Middle frontal gyrus (tissue), 1 donor: ENCODE results near the gene ARHGAP42.
A peak's percentile ranks its signal among the peaks of the same experiment; 100 is the strongest.
"Not testable (repeated sequence)": the region's sequence is repeated elsewhere in the genome, so short reads cannot be mapped to it uniquely, and the experiment has no call there.

ENCODE experiments used
- DNase-seq: peaks from one replicate; pipeline ENCODE4 v3.0.0-alpha.2; 2015; ENCODE audit warnings: low spot score; ENCODE audit errors: extremely low spot score

Gene ARHGAP42, protein sequence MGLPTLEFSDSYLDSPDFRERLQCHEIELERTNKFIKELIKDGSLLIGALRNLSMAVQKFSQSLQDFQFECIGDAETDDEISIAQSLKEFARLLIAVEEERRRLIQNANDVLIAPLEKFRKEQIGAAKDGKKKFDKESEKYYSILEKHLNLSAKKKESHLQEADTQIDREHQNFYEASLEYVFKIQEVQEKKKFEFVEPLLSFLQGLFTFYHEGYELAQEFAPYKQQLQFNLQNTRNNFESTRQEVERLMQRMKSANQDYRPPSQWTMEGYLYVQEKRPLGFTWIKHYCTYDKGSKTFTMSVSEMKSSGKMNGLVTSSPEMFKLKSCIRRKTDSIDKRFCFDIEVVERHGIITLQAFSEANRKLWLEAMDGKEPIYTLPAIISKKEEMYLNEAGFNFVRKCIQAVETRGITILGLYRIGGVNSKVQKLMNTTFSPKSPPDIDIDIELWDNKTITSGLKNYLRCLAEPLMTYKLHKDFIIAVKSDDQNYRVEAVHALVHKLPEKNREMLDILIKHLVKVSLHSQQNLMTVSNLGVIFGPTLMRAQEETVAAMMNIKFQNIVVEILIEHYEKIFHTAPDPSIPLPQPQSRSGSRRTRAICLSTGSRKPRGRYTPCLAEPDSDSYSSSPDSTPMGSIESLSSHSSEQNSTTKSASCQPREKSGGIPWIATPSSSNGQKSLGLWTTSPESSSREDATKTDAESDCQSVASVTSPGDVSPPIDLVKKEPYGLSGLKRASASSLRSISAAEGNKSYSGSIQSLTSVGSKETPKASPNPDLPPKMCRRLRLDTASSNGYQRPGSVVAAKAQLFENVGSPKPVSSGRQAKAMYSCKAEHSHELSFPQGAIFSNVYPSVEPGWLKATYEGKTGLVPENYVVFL

DNA sequence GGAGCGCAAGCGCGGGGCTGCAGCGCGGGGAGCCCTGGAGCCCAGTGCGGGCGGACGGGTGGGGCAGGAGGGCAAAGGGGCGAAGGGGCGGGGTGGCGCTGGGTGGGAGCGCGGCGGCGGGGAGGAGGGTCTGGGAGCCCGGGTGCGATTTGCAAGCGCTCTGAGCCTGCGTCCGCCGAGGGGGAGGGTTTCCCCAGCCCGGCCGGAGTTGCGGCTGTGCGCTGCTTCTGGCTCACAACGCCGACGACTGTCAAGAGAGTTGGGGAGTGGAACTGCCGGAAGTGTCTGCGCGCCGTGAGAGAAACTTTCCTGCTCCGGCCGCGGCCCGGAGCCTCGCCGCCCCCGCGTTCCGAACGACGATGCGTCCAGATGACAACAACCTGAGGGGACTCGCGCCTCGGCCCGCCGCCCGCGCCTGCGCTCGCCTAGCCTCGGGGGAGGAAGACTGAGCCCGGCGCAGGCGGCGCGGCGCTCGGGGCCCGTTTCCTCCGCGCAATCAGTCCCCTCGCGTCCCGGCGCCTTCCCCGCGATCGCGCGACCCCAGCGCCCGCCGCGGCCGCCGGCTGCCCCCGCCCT is at the start of gene ARHGAP42:
TSS of gene ARHGAP42 (plus strand) at position 235 of the 576 bp plus-strand sequence. CDS start 391 bp downstream, outside the sequence.
- no peak for DNase-seq

- DNase-seq, result peak; percentile 13
Measured at GRCh38 chr11:100637706-100638105, 49.4 kb upstream of the ARHGAP42 start.

DNA sequence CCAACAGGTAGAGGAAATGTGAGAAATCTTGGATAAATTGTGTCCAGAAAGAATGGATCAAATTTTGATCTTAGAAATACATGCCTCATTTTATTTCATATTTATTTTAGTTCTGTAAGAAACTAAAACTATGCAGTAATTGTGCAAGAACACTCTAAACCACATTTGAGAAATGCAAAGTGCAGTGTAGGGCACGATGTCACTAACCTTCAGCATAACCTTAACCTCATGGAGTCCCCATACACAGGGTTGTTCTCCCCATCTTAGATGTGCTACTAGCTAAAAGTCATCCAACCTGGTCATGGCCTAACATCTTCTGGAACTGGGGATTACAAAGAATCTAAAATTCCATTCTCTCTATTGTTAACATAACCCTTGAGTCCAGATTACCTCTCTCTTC is 48.4 kb upstream of the ARHGAP42 start:
- no peak for DNase-seq

DNA sequence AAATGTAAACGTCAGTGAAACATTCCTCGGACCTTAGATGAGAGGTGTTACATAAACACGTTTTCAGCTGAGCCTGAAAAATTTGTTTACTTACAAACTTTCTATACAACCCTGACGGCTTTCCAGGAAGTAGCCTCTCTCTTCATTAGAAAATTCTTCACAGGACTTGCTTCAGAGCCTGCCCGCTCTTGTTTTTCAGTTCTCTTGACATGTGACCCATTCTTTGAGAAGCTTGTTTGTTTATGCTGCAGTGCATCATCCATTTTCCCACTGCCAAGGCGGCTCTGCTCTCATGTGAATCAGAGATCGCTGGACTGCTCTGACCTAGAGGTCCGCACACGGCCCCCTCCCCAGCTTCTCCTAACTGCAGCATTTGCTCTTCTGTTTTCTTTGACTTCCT is 47.9 kb upstream of the ARHGAP42 start:
- DNase-seq, result no peak

GRCh38 chr11:100640071-100640470 is 47.0 kb upstream of the ARHGAP42 start:
- DNase-seq, result no peak

DNA sequence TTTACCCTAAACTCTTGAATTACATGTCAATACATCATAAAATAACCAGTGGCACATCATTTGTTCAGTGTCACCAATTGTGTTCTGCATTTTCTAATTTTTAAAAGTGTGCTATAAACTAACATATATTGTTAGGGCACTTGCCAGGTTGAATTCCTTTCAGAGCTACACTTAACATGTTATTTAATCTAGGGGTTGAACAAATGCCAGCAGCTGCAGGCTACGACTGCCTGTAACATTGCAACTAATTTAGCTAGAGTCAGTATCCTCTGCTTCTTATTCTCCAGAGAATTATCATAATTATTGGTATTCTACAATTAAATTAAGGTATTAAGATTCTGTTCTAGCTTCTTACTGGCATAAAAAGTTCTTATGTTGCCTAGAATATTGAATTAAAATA is 46.4 kb upstream of the ARHGAP42 start:
- DNase-seq, result no peak

GRCh38 chr11:100641456-100641855 is 45.6 kb upstream of the ARHGAP42 start:
- DNase-seq, result no peak

- DNase-seq, result no peak
Measured at GRCh38 chr11:100646545-100646944, 40.5 kb upstream of the ARHGAP42 start.

DNA sequence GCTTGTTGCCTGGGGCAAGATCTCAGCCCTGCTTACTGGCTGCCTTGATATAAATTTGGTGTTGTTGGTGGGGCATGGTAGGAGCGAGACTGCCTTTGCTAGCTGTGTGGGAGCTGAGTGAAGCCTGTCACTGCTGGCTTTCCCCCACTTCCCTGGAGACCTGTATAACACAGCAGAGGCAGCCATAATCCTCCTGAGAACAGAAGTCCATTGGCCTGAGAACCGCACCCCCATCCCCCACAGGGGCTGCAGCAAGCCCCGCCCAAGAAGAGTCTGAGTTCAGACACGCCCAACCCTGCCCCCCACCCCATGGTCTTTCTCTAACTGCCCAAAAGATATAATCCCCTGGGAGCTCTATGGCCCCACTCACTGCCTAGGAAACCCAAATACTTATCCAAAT is 39.2 kb upstream of the ARHGAP42 start:
- no peak for DNase-seq

- DNase-seq, result no peak
Measured at GRCh38 chr11:100663583-100663982, 23.5 kb upstream of the ARHGAP42 start.

- no peak for DNase-seq
Measured at GRCh38 chr11:100663996-100664395, 23.1 kb upstream of the ARHGAP42 start.

DNA sequence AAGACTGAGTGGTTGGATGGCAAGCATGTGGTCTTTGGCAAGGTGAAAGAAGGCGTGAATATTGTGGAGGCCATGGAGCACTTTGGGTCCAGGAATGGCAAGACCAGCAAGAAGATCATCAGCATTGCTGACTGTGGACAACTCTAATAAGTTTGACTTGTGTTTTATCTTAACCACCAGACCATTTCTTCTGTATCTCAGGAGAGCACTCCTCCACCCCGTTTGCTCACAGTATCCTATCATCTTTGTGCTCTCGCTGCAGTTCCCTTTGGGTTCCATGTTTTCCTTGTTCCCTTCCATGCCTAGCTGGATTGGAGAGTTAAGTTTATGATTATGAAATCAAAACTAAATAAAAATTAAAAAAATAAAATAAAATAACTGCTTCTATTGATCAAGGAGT is 20.3 kb upstream of the ARHGAP42 start:
- DNase-seq, result not testable (repeated sequence)

GRCh38 chr11:100667449-100667848 is 19.6 kb upstream of the ARHGAP42 start:
- no peak for DNase-seq

DNA sequence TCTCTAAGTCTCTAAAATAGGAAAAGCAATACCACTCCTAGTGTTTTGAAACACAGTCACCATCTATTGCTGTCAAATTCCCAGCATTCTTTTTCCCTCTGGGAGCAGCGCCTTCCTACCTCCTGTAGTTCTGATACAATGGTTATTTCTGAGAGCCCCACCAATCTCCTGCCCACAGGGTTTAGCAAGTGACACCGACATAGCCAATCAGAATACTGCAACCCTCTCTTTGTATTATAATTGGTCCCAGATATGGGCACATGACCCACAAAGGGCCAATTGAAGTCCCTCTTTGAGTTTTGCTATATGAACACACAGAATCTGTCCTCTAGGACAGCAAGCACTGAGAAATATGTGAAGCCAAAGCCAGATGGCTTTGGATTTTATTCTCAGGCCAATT is 16.9 kb upstream of the ARHGAP42 start:
- no peak for DNase-seq

- no peak for DNase-seq
Measured at GRCh38 chr11:100671471-100671870, 15.6 kb upstream of the ARHGAP42 start.

GRCh38 chr11:100672498-100673033 is 14.5 kb upstream of the ARHGAP42 start:
- no peak for DNase-seq

DNA sequence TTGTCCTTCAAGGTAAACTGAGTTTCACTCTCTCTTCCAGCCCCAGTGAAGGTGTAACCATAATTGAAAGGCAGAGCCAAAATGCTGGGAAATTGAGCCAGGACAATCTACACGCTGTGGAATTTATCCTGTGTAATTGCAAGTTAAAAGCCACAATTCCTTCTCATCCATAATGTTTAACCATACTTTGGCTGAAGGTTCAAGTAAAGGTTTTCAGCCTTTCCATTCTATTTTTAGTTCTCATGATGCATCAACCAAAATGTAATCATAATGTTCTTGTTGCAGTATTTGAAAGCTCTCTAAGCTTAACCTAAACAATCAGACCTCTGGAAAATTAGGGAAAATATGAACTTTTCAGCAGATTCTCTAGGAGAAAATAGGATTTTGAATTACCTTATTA is 14.0 kb upstream of the ARHGAP42 start:
- DNase-seq, result no peak

DNA sequence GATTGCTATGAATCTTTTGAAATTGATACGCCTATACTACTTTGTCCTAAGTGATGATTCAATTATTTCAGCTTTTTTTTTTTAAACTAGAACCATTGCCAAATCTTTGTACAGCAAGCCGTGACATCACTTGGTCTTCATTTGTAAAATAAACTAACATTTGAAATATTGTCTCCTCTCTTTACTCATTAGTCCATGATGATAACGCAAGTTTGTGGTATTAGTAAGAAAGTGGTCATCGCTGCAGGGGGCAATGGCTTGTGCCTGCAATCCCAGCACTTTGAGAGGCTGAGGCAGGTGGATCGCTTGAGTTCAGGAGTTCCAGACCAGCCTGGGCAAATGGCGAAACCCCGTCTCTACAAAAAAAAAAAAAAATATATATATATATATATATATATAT is 12.9 kb upstream of the ARHGAP42 start:
- no peak for DNase-seq

GRCh38 chr11:100675115-100675650 is 11.9 kb upstream of the ARHGAP42 start:
- DNase-seq, result no peak

DNA sequence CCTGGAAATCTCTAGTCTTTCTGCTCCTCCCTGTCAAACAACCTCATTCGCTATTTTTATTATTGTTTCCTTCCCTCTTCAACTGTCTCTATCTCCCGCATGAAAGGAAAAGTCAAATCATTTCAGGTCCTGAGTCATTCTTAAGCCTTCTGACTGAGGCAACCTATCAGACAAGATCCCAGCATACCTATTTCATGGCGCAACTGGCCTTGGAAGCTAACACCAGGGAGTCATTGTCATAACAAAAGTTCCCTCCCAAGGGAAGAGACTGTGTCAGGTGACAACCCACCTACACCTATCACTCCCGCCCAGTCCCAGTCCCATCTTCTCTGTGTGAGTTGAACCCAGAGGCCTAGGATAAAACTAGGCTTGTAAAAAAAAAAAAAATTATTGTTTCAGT is 10.2 kb upstream of the ARHGAP42 start:
- no peak for DNase-seq

GRCh38 chr11:100677796-100678195 is 9.3 kb upstream of the ARHGAP42 start:
- DNase-seq, result no peak
